ENCODE data around the gene GHR. TPM values are rescaled to one million over a fixed set of nuclear protein-coding genes. Genes with fewer than 3 reads are reported as not detected.

Gene GHR
- total and polyA plus RNA-seq, 10 of the 15 experiments (the other 5 are each of a cell fraction or from before 2014, with no cell fraction given): 0.23 to 10.2 (median 0.48) TPM

DNA sequence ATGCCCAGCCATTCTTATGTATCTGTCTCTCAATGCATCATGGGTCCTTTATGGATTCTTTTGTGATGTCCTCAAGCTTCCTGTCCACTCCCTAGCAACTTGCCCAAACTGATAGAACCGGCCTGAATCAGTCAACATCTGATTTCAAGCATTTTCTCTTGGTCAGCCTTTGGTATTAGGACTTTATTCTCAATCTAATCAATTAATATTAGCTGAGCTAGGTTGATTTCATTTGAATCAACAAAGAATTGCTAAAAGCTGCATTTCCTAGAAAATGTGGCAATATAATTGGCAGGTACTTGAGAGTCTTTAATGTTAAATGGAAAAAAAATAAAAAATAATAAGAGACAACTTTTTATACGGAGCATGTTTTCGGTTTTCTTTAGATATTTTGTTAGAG is 121.8 kb downstream of the GHR start (continued):
- TF ChIP-seq POLR2AphosphoS5 (IDR thresholded peaks at IDR 0.05; ENCODE audit: low read length) (no peak), BACH1 (IDR thresholded peaks at IDR 0.05; ENCODE audit: borderline replicate concordance) (no peak), KAT2A (conservative IDR thresholded peaks at IDR 0.05; ENCODE audit: control insufficient read depth, low read depth, low read length) (no peak), RAD21 (IDR thresholded peaks at IDR 0.05; ENCODE audit: insufficient read depth, low read depth, low read length) (no peak), HCFC1 (IDR thresholded peaks at IDR 0.05; ENCODE audit: low read length) (no peak), BMI1 (IDR thresholded peaks at IDR 0.05; ENCODE audit: borderline replicate concordance) (no peak)
- TF ChIP-seq, protein P1, sequence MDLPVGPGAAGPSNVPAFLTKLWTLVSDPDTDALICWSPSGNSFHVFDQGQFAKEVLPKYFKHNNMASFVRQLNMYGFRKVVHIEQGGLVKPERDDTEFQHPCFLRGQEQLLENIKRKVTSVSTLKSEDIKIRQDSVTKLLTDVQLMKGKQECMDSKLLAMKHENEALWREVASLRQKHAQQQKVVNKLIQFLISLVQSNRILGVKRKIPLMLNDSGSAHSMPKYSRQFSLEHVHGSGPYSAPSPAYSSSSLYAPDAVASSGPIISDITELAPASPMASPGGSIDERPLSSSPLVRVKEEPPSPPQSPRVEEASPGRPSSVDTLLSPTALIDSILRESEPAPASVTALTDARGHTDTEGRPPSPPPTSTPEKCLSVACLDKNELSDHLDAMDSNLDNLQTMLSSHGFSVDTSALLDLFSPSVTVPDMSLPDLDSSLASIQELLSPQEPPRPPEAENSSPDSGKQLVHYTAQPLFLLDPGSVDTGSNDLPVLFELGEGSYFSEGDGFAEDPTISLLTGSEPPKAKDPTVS (IDR thresholded peaks at IDR 0.05; ENCODE audit: low read depth, low read length): no peak
- TF ChIP-seq, protein P2, sequence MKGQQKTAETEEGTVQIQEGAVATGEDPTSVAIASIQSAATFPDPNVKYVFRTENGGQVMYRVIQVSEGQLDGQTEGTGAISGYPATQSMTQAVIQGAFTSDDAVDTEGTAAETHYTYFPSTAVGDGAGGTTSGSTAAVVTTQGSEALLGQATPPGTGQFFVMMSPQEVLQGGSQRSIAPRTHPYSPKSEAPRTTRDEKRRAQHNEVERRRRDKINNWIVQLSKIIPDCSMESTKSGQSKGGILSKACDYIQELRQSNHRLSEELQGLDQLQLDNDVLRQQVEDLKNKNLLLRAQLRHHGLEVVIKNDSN (IDR thresholded peaks at IDR 0.05; ENCODE audit: borderline replicate concordance, extremely low read length, insufficient read depth, low read depth, low read length): no peak

- ChIA-PET RAD21 (ENCODE audit: unreplicated experiment) (no interaction called here), SMC1A (ENCODE audit: uncharacterized antibody, unreplicated experiment) (no interaction called here), CTCF (no interaction called here), POLR2A (no interaction called here)
- no peak overlapping the region for H3K27ac ChIP-seq (ENCODE audit: control insufficient read depth, insufficient read depth)
- in situ Hi-C loops (cut with MboI): no loop called here
- BruUV-seq (replicated peaks): no TSS peak
- H3K79me2 ChIP-seq (ENCODE audit: control insufficient read depth, insufficient read depth, low read length): no peaks in the 10 kb centered on the region
- H3K36me3 ChIP-seq (ENCODE audit: control insufficient read depth in 2 of 2, insufficient read depth in 2 of 2, low read length in 1 of 2): no peaks in the 10 kb centered on the region
- H3K4me1 ChIP-seq (ENCODE audit: control insufficient read depth, insufficient read depth, low read length): no peaks in the 10 kb centered on the region
- H3K9ac ChIP-seq (ENCODE audit: control insufficient read depth, insufficient read depth, low read length): no peak overlapping the region
- H3K4me3 ChIP-seq: no peak overlapping the region
- 0% methylated on average over 2 of the region's 2 CpGs for WGBS (ENCODE audit: insufficient coverage, insufficient replicate concordance, low lambda C conversion rate, missing lambda C conversion rate)
- FAIRE-seq (no peak), ATAC-seq (no peak), DNase-seq (ENCODE audit: low read depth, low spot score) (no peak)
- no peak overlapping the region for H2AFZ ChIP-seq (ENCODE audit: control insufficient read depth, low read depth, low read length)
- H4K20me1 ChIP-seq (ENCODE audit: control insufficient read depth, insufficient read depth): no peaks in the 10 kb centered on the region
- H3K27me3 ChIP-seq (replicated peaks in 1 of 2; ENCODE audit: control insufficient read depth in 2 of 2, insufficient read depth in 2 of 2, low read length in 1 of 2): no peaks in the 10 kb centered on the region
- no peaks in the 10 kb centered on the region for H3K9me3 ChIP-seq (replicated peaks; ENCODE audit: control insufficient read depth, insufficient read depth, low read length)
- intact Hi-C loops (cut with micrococcal nuclease; ENCODE audit: unreplicated experiment): no loop called here
- H3K4me2 ChIP-seq (ENCODE audit: control insufficient read depth, insufficient read depth): no peak overlapping the region
- TF ChIP-seq PAX8 (IDR thresholded peaks at IDR 0.05) (no peak), TARDBP (IDR thresholded peaks at IDR 0.05; ENCODE audit: borderline replicate concordance) (no peak), ZNF274 (IDR thresholded peaks at IDR 0.05; ENCODE audit: insufficient read depth, insufficient read length) (no peak)
- TF ChIP-seq, protein P3, sequence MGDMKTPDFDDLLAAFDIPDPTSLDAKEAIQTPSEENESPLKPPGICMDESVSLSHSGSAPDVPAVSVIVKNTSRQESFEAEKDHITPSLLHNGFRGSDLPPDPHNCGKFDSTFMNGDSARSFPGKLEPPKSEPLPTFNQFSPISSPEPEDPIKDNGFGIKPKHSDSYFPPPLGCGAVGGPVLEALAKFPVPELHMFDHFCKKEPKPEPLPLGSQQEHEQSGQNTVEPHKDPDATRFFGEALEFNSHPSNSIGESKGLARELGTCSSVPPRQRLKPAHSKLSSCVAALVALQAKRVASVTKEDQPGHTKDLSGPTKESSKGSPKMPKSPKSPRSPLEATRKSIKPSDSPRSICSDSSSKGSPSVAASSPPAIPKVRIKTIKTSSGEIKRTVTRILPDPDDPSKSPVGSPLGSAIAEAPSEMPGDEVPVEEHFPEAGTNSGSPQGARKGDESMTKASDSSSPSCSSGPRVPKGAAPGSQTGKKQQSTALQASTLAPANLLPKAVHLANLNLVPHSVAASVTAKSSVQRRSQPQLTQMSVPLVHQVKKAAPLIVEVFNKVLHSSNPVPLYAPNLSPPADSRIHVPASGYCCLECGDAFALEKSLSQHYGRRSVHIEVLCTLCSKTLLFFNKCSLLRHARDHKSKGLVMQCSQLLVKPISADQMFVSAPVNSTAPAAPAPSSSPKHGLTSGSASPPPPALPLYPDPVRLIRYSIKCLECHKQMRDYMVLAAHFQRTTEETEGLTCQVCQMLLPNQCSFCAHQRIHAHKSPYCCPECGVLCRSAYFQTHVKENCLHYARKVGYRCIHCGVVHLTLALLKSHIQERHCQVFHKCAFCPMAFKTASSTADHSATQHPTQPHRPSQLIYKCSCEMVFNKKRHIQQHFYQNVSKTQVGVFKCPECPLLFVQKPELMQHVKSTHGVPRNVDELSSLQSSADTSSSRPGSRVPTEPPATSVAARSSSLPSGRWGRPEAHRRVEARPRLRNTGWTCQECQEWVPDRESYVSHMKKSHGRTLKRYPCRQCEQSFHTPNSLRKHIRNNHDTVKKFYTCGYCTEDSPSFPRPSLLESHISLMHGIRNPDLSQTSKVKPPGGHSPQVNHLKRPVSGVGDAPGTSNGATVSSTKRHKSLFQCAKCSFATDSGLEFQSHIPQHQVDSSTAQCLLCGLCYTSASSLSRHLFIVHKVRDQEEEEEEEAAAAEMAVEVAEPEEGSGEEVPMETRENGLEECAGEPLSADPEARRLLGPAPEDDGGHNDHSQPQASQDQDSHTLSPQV (IDR thresholded peaks at IDR 0.05): no peak
Observed at GRCh38 chr5:42547141-42547540, 123.9 kb downstream of the GHR start.

All from GM12878 (cell line).